Adipocyte (in vitro differentiated cells): Measurements from ENCODE around the gene MRGPRX2.

Experiments used
- DNase-seq: peaks from one replicate; pipeline ENCODE4 v3.0.0-alpha.2; 2015; ENCODE audit warnings: low read depth
- H3K27me3 ChIP-seq: replicated peaks from 2 replicates; pipeline ENCODE4 v1.7.0; 2013; ENCODE audit warnings: mild to moderate bottlenecking, low read length, moderate library complexity; ENCODE audit not compliant: control insufficient read depth, insufficient read depth
- H3K36me3 ChIP-seq: 2 replicates; pipeline ENCODE4 v1.7.0; 2013; ENCODE audit warnings: low read length, mild to moderate bottlenecking, moderate library complexity; ENCODE audit not compliant: control insufficient read depth, insufficient read depth, severe bottlenecking
- H3K4me1 ChIP-seq: 2 replicates; pipeline ENCODE4 v1.7.0; 2013; ENCODE audit warnings: mild to moderate bottlenecking, low read length, moderate library complexity; ENCODE audit not compliant: control insufficient read depth, insufficient read depth
- H3K4me3 ChIP-seq: 2 replicates; pipeline ENCODE4 v1.7.0; 2013; ENCODE audit warnings: mild to moderate bottlenecking, low read length, moderate library complexity
- H3K9ac ChIP-seq: 2 replicates; pipeline ENCODE4 v1.7.0; 2013; ENCODE audit warnings: mild to moderate bottlenecking, low read length, moderate library complexity
- H3K9me3 ChIP-seq: 2 replicates; pipeline ENCODE4 v1.7.0; 2013; ENCODE audit warnings: mild to moderate bottlenecking, low read length, moderate library complexity; ENCODE audit not compliant: control insufficient read depth

Gene MRGPRX2

GRCh38 chr11:19060629-19061028 lies at the start of gene MRGPRX2:
MRGPRX2 (minus strand) TSS chr11:19060717; CDS start chr11:19056402, 4,315 bp downstream.
- Histone ChIP-seq H3K36me3 (no peaks in the 10 kb centered on the region), H3K9ac (no peak within 1 kb of the TSS), H3K4me1 (peaks cover 8% of the 10 kb centered on the region), H3K9me3 (peaks cover 3% of the 10 kb centered on the region), H3K4me3 (no peak within 1 kb of the TSS), H3K27me3 (peaks cover 58% of the 10 kb centered on the region)
- no peak for DNase-seq

DNA sequence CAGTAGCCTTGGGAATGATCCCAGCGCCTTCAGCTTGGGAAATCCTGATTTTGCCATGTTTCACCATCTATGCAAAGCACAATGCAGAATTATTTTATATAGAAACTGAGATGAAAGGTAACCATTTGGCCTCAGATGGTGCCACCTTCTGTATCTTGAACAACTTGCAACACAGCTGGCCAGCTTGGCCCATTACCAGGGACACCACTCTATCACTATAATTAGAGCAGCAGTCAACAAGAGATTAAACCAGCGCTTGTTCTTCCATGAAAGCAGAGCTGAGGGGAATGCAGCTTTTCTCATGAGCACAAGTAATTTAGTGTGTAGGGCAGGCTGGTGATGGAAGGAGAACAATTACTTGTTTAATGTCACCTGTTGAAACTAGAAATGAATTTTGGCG lies 49.8 kb upstream of the MRGPRX2 start:
- Histone ChIP-seq H3K27me3 (peaks cover 48% of the 10 kb centered on the region), H3K4me1 (peaks cover 4% of the 10 kb centered on the region), H3K4me3 (no peak overlapping the region), H3K36me3 (no peaks in the 10 kb centered on the region), H3K9ac (no peak overlapping the region), H3K9me3 (no peaks in the 10 kb centered on the region)
- no peak for DNase-seq

DNA sequence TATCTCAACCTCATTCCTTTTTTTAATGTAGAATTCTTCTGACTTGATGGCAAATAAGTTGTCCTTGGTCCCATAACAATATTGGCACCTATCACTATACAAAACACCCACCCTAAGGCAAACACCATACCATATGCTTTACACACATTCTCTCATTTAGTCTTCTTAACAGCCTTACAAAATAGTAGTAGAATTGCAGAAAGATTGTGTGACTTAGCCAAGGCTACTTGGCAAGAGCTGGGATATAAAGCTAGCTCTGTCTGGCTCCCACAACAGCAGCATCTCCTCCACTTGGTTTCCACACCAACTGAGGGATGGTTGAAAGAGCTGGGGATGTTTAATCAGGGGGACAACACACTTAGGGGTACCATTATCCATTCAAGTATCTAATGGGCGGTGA lies 46.6 kb upstream of the MRGPRX2 start:
- H3K9ac ChIP-seq: no peak overlapping the region
- no peaks in the 10 kb centered on the region for H3K9me3 ChIP-seq
- DNase-seq: no peak
- peaks cover 4% of the 10 kb centered on the region for H3K4me1 ChIP-seq
- no peaks in the 10 kb centered on the region for H3K36me3 ChIP-seq
- H3K4me3 ChIP-seq: no peak overlapping the region
- H3K27me3 ChIP-seq: peaks cover 56% of the 10 kb centered on the region

- Histone ChIP-seq H3K4me1 (peaks cover 3% of the 10 kb centered on the region), H3K27me3 (peaks cover 67% of the 10 kb centered on the region), H3K4me3 (no peak overlapping the region), H3K9ac (no peak overlapping the region), H3K9me3 (peaks cover 12% of the 10 kb centered on the region), H3K36me3 (no peaks in the 10 kb centered on the region)
- no peak for DNase-seq
Measured at GRCh38 chr11:19105011-19105410, 44.5 kb upstream of the MRGPRX2 start.

- Histone ChIP-seq H3K9me3 (peaks cover 12% of the 10 kb centered on the region), H3K4me1 (no peaks in the 10 kb centered on the region), H3K36me3 (no peaks in the 10 kb centered on the region), H3K9ac (no peak overlapping the region), H3K4me3 (no peak overlapping the region), H3K27me3 (peaks cover 72% of the 10 kb centered on the region)
- DNase-seq: no peak
Measured at GRCh38 chr11:19102521-19102900, 42.0 kb upstream of the MRGPRX2 start.

GRCh38 chr11:19101796-19102520 lies 41.4 kb upstream of the MRGPRX2 start:
- no peak for DNase-seq
- Histone ChIP-seq H3K36me3 (no peaks in the 10 kb centered on the region), H3K4me1 (no peaks in the 10 kb centered on the region), H3K27me3 (peaks cover 77% of the 10 kb centered on the region), H3K9ac (no peak overlapping the region), H3K9me3 (peaks cover 12% of the 10 kb centered on the region), H3K4me3 (no peak overlapping the region)

- no peaks in the 10 kb centered on the region for H3K36me3 ChIP-seq
- no peak overlapping the region for H3K9ac ChIP-seq
- H3K9me3 ChIP-seq: peaks cover 12% of the 10 kb centered on the region
- H3K27me3 ChIP-seq: peaks cover 81% of the 10 kb centered on the region
- DNase-seq: no peak
- no peak overlapping the region for H3K4me3 ChIP-seq
- H3K4me1 ChIP-seq: no peaks in the 10 kb centered on the region
Measured at GRCh38 chr11:19100885-19101284, 40.4 kb upstream of the MRGPRX2 start.

- DNase-seq: no peak
- Histone ChIP-seq H3K9me3 (peaks cover 12% of the 10 kb centered on the region), H3K4me1 (no peaks in the 10 kb centered on the region), H3K27me3 (peaks cover 78% of the 10 kb centered on the region), H3K36me3 (no peaks in the 10 kb centered on the region), H3K9ac (no peak overlapping the region), H3K4me3 (no peak overlapping the region)
Measured at GRCh38 chr11:19099093-19099492, 38.6 kb upstream of the MRGPRX2 start.

DNA sequence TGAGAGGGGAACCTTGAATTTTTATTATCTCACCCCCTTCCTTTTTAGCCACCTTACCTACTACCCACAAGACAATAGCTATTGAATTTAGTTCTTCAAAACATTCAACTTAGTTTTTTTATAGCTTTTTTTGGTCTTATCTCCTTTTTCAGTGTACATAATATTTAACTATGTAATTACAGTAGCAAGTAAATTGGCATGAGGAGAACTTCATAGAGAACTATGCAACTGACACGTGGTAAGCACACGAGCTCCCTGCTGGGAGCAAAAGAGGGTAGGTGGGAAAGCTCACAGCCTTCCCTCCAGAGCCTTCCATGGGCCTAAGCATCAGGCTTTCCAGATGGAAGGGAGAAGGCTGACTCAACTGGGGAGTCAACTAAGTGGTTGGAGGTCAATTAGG lies 34.3 kb upstream of the MRGPRX2 start:
- H3K4me3 ChIP-seq: no peak overlapping the region
- DNase-seq: no peak
- H3K9me3 ChIP-seq: no peaks in the 10 kb centered on the region
- H3K9ac ChIP-seq: no peak overlapping the region
- H3K4me1 ChIP-seq: no peaks in the 10 kb centered on the region
- H3K27me3 ChIP-seq: peaks cover 44% of the 10 kb centered on the region
- no peaks in the 10 kb centered on the region for H3K36me3 ChIP-seq

DNA sequence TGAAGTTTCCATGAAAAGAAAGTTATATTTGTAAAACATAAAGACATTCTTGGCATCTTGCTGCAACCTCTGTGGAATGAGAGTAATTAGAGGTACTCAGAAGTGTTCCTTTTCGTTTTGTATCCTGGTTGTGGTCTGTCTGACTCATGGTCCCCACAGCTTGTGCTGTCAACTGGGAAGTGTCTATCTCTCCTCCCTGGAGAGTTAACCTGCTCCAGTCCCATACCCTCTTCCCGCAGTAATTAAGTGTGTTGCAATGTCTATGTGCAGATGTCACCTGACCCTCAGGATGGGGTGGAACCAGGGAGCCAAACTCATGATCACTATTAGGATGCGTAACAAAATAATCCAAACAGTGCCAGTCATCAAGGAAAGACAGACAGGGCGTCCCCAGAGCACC lies 33.5 kb upstream of the MRGPRX2 start:
- peak; percentile 30 for DNase-seq
- H3K9ac ChIP-seq: no peak overlapping the region
- no peaks in the 10 kb centered on the region for H3K36me3 ChIP-seq
- peaks cover 37% of the 10 kb centered on the region for H3K27me3 ChIP-seq
- no peaks in the 10 kb centered on the region for H3K4me1 ChIP-seq
- H3K9me3 ChIP-seq: no peaks in the 10 kb centered on the region
- no peak overlapping the region for H3K4me3 ChIP-seq

- Histone ChIP-seq H3K27me3 (peaks cover 30% of the 10 kb centered on the region), H3K36me3 (no peaks in the 10 kb centered on the region), H3K4me1 (no peaks in the 10 kb centered on the region), H3K4me3 (no peak overlapping the region), H3K9ac (no peak overlapping the region), H3K9me3 (no peaks in the 10 kb centered on the region)
- no peak for DNase-seq
Measured at GRCh38 chr11:19092850-19093249, 32.3 kb upstream of the MRGPRX2 start.

DNA sequence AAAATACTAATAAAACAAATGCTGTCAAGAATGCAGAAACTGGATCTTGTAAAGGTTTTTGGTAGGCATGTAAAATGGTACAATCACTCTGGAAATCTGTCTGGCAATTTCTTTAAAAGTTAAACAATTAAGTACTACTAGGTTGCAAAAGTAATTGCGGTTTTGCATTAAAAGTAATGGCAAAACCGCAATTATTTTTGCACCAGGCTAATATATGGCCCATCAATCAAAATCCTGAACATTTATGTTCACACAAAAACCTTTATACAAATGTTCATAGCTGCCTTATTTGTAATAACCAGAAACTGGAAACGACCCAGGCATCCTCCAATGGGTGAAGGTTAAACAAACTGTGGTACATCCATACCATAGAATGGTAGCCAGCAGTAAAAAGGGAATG lies 31.8 kb upstream of the MRGPRX2 start:
- H3K27me3 ChIP-seq: peaks cover 26% of the 10 kb centered on the region
- no peaks in the 10 kb centered on the region for H3K36me3 ChIP-seq
- DNase-seq: no peak
- no peaks in the 10 kb centered on the region for H3K9me3 ChIP-seq
- H3K4me1 ChIP-seq: no peaks in the 10 kb centered on the region
- no peak overlapping the region for H3K4me3 ChIP-seq
- H3K9ac ChIP-seq: no peak overlapping the region
